H9 (cell line): Measurements from ENCODE around the gene NFATC1. TPM values are rescaled to one million over a fixed set of nuclear protein-coding genes. Genes with fewer than 3 reads are reported as not detected.
A peak's percentile ranks its signal among the peaks of the same experiment; 100 is the strongest.

Experiments
- DNase-seq: peaks from one replicate; pipeline ENCODE4 v3.0.0-alpha.2; 2017
- H2AFZ ChIP-seq: one replicate; pipeline ENCODE4 v1.6.1; 2013; ENCODE audit warnings: mild to moderate bottlenecking, low read length, control low read depth, moderate library complexity
- H2AK5ac ChIP-seq: 2 replicates; pipeline ENCODE4 v1.6.1; 2013; ENCODE audit warnings: low read length, control low read depth, mixed read lengths; ENCODE audit not compliant: insufficient read length
- H2BK120ac ChIP-seq: one replicate; pipeline ENCODE4 v1.6.1; 2013; ENCODE audit warnings: low read depth, mild to moderate bottlenecking, low read length, control low read depth, inconsistent platforms; ENCODE audit not compliant: poor library complexity, severe bottlenecking
- H2BK12ac ChIP-seq: 2 replicates; pipeline ENCODE4 v1.6.1; 2013; ENCODE audit warnings: low read length, control low read depth, mixed read lengths, low read depth; ENCODE audit not compliant: insufficient read length
- H2BK15ac ChIP-seq: 2 replicates; pipeline ENCODE4 v1.6.1; 2013; ENCODE audit warnings: low read depth, low read length, control low read depth
- H2BK20ac ChIP-seq: one replicate; pipeline ENCODE4 v1.6.1; 2013; ENCODE audit warnings: low read depth, mild to moderate bottlenecking, low read length, control low read depth, inconsistent platforms; ENCODE audit not compliant: poor library complexity, severe bottlenecking
- H2BK5ac ChIP-seq: 2 replicates; pipeline ENCODE4 v1.6.1; 2013; ENCODE audit warnings: low read length, control low read depth, mixed read lengths; ENCODE audit not compliant: insufficient read length
- H3K14ac ChIP-seq: 2 replicates; pipeline ENCODE4 v1.6.1; 2013; ENCODE audit warnings: low read length, control low read depth; ENCODE audit not compliant: insufficient read depth
- H3K18ac ChIP-seq: 2 replicates; pipeline ENCODE4 v1.6.1; 2013; ENCODE audit warnings: low read depth, mild to moderate bottlenecking, mixed read lengths, low read length, control low read depth; ENCODE audit not compliant: insufficient read length
- H3K23ac ChIP-seq: 2 replicates; pipeline ENCODE4 v1.6.1; 2013; ENCODE audit warnings: low read length, control low read depth, mixed read lengths, low read depth; ENCODE audit not compliant: insufficient read length
- H3K23me2 ChIP-seq: 2 replicates; pipeline ENCODE4 v1.6.1; 2013; ENCODE audit warnings: low read depth, mild to moderate bottlenecking, mixed read lengths, low read length, control low read depth; ENCODE audit not compliant: insufficient read length, poor library complexity, severe bottlenecking
- H3K27ac ChIP-seq: 2 replicates; pipeline ENCODE4 v1.5.1; 2013; ENCODE audit warnings: low read length, control low read depth, mixed read lengths, low read depth; ENCODE audit not compliant: insufficient read length
- H3K27me3 ChIP-seq: 2 replicates; pipeline ENCODE4 v1.6.1; 2013; ENCODE audit warnings: low read length, control low read depth, inconsistent platforms; ENCODE audit not compliant: insufficient read depth
- H3K4ac ChIP-seq: 2 replicates; pipeline ENCODE4 v1.6.1; 2013; ENCODE audit warnings: low read depth, mild to moderate bottlenecking, control low read depth, inconsistent platforms, low read length, moderate library complexity
- H3K4me1 ChIP-seq: 2 replicates; pipeline ENCODE4 v1.6.1; 2013; ENCODE audit warnings: low read length, control low read depth, inconsistent platforms; ENCODE audit not compliant: insufficient read depth
- H3K4me2 ChIP-seq: 2 replicates; pipeline ENCODE4 v1.6.1; 2013; ENCODE audit warnings: low read length, control low read depth, mixed read lengths; ENCODE audit not compliant: insufficient read length, insufficient read depth
- H3K56ac ChIP-seq: 2 replicates; pipeline ENCODE4 v1.6.1; 2013; ENCODE audit warnings: low read depth, mild to moderate bottlenecking, mixed read lengths, low read length, control low read depth; ENCODE audit not compliant: insufficient read length
- H3K79me1 ChIP-seq: 2 replicates; pipeline ENCODE4 v1.6.1; 2013; ENCODE audit warnings: low read depth, mild to moderate bottlenecking, moderate library complexity, low read length, control low read depth, inconsistent platforms; ENCODE audit not compliant: insufficient read depth, poor library complexity, severe bottlenecking
- H3K79me2 ChIP-seq: 2 replicates; pipeline ENCODE4 v1.6.1; 2013; ENCODE audit warnings: low read length, control low read depth, inconsistent platforms; ENCODE audit not compliant: insufficient read depth
- H3K9ac ChIP-seq: 2 replicates; pipeline ENCODE4 v1.6.1; 2013; ENCODE audit warnings: low read length, control low read depth, mixed read lengths; ENCODE audit not compliant: insufficient read length; ENCODE audit errors: extremely low read depth
- H3K9me3 ChIP-seq: one replicate; pipeline ENCODE4 v1.6.1; 2013; ENCODE audit warnings: low read depth, low read length, inconsistent platforms; ENCODE audit not compliant: control insufficient read depth
- H3T11ph ChIP-seq: one replicate; pipeline ENCODE4 v1.6.1; 2013; ENCODE audit warnings: mild to moderate bottlenecking, low read length, control low read depth, inconsistent platforms
- H4K20me1 ChIP-seq: one replicate; pipeline ENCODE4 v1.6.1; 2013; ENCODE audit not compliant: control insufficient read depth, insufficient read length, insufficient read depth
- H4K5ac ChIP-seq: 2 replicates; pipeline ENCODE4 v1.6.1; 2013; ENCODE audit warnings: low read depth, mild to moderate bottlenecking, mixed read lengths, low read length, control low read depth; ENCODE audit not compliant: insufficient read length
- H4K8ac ChIP-seq: replicated peaks from 2 replicates; pipeline ENCODE4 v1.6.1; 2013; ENCODE audit warnings: low read length, control low read depth, mixed read lengths, low read depth; ENCODE audit not compliant: insufficient read length
- H4K91ac ChIP-seq: 2 replicates; pipeline ENCODE4 v1.6.1; 2013; ENCODE audit warnings: low read depth, mild to moderate bottlenecking, moderate library complexity, mixed read lengths, low read length, control low read depth; ENCODE audit not compliant: insufficient read length
- H3K27ac Mint-ChIP-seq, 3 experiments: 2 replicates in 2 of 3; 3 replicates in 1 of 3; pipeline ENCODE4 v1.8.0; 2020 to 2021; ENCODE audit warnings: mixed read lengths in 3 of 3, mild to moderate bottlenecking in 1 of 3, moderate library complexity in 1 of 3
- H3K27me3 Mint-ChIP-seq: 2 replicates; pipeline ENCODE4 v1.8.0; 2021; ENCODE audit warnings: low read depth, mild to moderate bottlenecking, moderate library complexity, mixed read lengths
- H3K36me3 Mint-ChIP-seq, 3 experiments: 2 replicates in 2 of 3; 3 replicates in 1 of 3; pipeline ENCODE4 v1.8.0; 2020 to 2021; ENCODE audit warnings: low read depth in 3 of 3, mixed read lengths in 3 of 3; ENCODE audit not compliant: insufficient read depth in 1 of 3
- H3K4me1 Mint-ChIP-seq, 2 experiments: 2 replicates each; pipeline ENCODE4 v1.8.0; 2020; ENCODE audit warnings: mixed read lengths in 2 of 2
- H3K4me3 Mint-ChIP-seq, 2 experiments: 2 replicates in 1 of 2; 3 replicates in 1 of 2; pipeline ENCODE4 v1.8.0; 2020 to 2021; ENCODE audit warnings: mild to moderate bottlenecking in 2 of 2, mixed read lengths in 2 of 2, moderate library complexity in 1 of 2
- H3K9me3 Mint-ChIP-seq, 2 experiments: 2 replicates in 1 of 2; 3 replicates in 1 of 2; pipeline ENCODE4 v1.8.0; 2020; ENCODE audit warnings: mild to moderate bottlenecking in 2 of 2, mixed read lengths in 2 of 2, moderate library complexity in 1 of 2
- CTCF ChIP-seq: fragments of 200-600 bp; sonication (generic); conservative IDR thresholded peaks from 3 replicates; pipeline ENCODE4 v1.8.0; 2021; ENCODE audit warnings: antibody characterized with exemption, mild to moderate bottlenecking
- WGBS: extraction: QIAGEN DNeasy Blood & Tissue Kit; methylation state at CpG from one replicate; pipeline ENCODE4 v1.1.7; 2013; ENCODE audit warnings: missing lambda C conversion rate, low lambda C conversion rate, mixed read lengths; ENCODE audit not compliant: insufficient read length; ENCODE audit errors: extremely low coverage; 5-methylcytosine and 5-hydroxymethylcytosine counted together
- total RNA-seq: library from RNA; stranded (reverse); gene quantifications from 2 replicates; pipeline ENCODE4 v1.2.1, GENCODE V29; 2021

The NFATC1 gene
- total RNA-seq, 1 experiment from 2014 or later = 5.5 TPM

- no peaks in the 10 kb centered on the region for H3K4me1 Mint-ChIP-seq
- peaks cover 14 to 16% of the 10 kb centered on the region in 2 experiments; a peak in 4 of 5 replicates for H3K9me3 Mint-ChIP-seq
- no peak overlapping the region for H3K18ac ChIP-seq
These were observed 148.7 kb downstream of the NFATC1 start for GRCh38 chr18:79544386-79544963.

More at GRCh38 chr18:79544386-79544963, 148.7 kb downstream of the NFATC1 start:
- Histone ChIP-seq H3K56ac (no peak overlapping the region), H3K27me3 (no peaks in the 10 kb centered on the region), H3K9ac (no peak overlapping the region), H3K79me2 (no peaks in the 10 kb centered on the region), H4K5ac (no peak overlapping the region), H4K20me1 (no peaks in the 10 kb centered on the region), H3K23ac (no peak overlapping the region), H2BK120ac (no peak overlapping the region), H2BK5ac (no peak overlapping the region), H2AFZ (no peak overlapping the region), H2BK12ac (no peak overlapping the region), H4K8ac (no peak overlapping the region), H3K4me1 (no peaks in the 10 kb centered on the region), H2BK15ac (no peak overlapping the region), H2AK5ac (no peak overlapping the region), H2BK20ac (no peak overlapping the region), H3K4ac (no peak overlapping the region), H3K27ac (no peak overlapping the region), H3K79me1 (no peaks in the 10 kb centered on the region), H3K23me2 (no peaks in the 10 kb centered on the region), H3T11ph (no peak overlapping the region), H3K9me3 (no peaks in the 10 kb centered on the region), H3K14ac (no peak overlapping the region; the same call in 1 of the 2 replicates), H3K4me2 (no peak overlapping the region), H4K91ac (no peak overlapping the region)
- Mint-ChIP-seq H3K27ac (no peak overlapping the region), H3K27me3 (peaks cover 10% of the 10 kb centered on the region), H3K36me3 (no peaks in the 10 kb centered on the region), H3K4me3 (no peak overlapping the region)
- WGBS = no CpG with 5 or more reads among the region's 23 CpGs
- no peak for TF ChIP-seq CTCF
- peak; percentile 19 for DNase-seq
